Stimulated activated CD4-positive, alpha-beta T cell treated with anti-CD3 and anti-CD28 coated beads, Interleukin-15, amount 100 ng/mL, for 1 hour (primary cell): ENCODE measurements around the gene KLF15.

ENCODE experiments used
- DNase-seq, 2 donors: peaks; one replicate each; pipeline ENCODE4 v3.0.0-alpha.2; 2020; ENCODE audit warnings: low read depth in 1 of 2, low spot score in 1 of 2

The KLF15 gene

DNA sequence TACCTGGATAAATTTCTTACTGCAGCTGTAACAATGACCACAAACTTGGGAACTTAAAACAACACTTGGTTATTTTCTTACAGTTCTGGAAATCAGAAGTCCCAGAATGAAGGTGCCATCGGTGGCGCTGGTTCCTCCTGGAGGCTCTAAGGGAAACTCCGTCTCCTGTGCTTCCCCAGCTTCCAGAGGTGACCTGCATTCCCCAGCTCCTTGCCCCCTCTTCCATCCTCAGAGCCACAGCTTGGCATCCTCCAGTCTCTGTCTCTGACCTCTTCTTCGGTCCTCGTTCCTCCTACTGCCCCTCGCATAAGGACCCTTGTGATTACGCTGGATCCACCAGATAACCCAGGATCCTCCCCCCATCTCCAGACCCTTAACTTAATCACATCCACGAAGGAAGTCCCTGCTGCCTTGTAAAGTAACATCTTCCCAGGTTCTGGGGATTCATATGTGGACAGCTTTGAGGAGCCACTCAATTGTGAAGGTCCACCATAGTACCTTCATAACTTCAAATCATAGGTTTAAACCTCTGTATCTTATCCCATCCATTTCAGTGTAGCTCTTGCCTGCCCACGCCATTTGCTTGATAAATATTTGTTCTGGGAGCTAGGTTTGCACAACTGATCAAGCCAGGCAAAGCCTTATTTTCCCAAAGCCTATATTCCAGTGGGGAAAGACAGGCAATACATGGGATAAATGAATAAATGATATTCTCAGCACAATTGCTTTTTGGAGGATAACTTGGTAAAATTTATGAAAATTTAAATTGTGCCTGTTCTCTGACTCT, 34.8 kb downstream of the KLF15 start:
- no peak for DNase-seq

DNA sequence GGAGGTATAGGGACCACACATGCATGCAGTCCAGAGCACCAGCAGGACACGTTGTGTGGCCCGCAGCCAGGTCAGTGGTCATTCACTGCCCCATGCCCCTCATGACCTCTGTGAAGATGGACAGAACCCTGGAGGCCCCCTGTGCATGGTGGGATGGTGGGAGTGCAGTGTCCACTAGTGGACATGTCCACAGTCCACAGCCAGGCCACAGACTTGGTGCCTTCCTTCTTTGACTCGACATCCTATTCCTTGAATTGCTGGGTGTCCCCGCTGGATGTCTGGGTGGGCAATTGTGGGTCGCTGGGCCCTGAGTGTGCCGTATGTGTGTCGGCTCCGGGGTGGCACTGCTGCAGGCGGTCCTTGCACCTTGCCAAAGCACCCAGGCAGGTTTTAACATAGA, 35.7 kb downstream of the KLF15 start:
- DNase-seq: no peak

DNA sequence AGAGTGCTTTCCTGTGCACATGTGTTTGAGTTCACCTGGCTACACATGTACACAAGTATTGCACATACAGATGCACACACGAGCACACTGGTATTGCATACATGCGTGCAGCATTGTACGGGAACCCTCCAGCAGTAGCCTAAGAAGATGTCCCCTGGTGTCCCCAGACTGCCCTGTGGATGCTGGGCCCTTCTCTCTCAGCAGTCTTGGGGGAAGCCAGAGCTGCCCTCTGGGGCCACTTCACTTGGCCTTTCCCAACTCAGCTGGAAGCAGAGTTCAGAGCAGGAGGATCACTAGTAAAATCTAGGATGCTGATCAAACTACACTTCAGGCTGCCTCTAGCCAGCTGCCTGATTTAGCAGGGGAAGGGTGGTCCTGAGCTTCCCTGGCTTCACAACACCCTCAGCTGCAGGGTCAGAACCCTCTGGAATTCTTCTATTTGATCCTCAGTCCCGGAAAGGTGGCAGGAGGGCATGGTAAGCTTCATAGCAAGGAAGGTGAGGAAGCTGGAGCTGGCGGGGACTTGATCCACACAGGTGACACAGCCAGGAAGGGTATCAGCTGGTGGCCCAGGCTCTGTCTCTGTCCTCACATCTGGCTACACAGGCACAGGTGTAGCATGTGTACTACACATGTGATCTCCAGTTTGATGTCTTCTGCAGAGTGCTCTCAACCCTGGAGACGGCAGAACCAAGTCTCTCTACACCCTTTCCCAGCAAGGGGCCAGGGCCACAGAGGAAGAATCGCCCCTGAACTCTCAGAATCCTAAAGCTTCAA, 36.5 kb downstream of the KLF15 start:
- no peak for DNase-seq

DNA sequence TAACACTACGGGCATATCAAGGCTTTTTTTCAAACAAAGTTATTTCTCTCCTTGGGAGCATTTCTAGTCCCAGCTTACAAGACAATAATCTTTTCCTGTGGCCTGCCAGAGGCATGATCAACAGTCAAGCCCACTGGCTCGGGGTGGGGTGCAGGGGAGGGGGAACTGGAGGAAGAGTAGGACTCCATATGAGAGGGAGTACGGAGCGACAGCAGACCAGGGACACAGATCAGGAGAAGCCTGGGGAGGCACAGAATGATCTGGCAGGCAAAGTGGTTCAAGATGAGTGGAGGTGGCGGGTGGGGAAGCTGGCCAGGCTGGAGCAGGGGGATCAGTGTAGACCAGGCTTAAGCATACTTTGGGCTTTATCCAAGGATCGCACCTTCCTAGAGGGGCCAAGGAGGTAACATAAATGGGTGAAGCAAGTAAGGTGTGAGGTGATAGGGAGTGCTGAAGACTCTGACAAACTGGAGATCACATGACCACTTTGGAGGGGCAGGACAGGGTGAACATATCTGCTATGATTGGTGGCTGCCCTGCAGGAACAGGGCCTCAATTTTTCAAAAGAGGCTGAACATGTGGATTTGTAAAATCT, 37.4 kb downstream of the KLF15 start:
- no peak for DNase-seq

DNA sequence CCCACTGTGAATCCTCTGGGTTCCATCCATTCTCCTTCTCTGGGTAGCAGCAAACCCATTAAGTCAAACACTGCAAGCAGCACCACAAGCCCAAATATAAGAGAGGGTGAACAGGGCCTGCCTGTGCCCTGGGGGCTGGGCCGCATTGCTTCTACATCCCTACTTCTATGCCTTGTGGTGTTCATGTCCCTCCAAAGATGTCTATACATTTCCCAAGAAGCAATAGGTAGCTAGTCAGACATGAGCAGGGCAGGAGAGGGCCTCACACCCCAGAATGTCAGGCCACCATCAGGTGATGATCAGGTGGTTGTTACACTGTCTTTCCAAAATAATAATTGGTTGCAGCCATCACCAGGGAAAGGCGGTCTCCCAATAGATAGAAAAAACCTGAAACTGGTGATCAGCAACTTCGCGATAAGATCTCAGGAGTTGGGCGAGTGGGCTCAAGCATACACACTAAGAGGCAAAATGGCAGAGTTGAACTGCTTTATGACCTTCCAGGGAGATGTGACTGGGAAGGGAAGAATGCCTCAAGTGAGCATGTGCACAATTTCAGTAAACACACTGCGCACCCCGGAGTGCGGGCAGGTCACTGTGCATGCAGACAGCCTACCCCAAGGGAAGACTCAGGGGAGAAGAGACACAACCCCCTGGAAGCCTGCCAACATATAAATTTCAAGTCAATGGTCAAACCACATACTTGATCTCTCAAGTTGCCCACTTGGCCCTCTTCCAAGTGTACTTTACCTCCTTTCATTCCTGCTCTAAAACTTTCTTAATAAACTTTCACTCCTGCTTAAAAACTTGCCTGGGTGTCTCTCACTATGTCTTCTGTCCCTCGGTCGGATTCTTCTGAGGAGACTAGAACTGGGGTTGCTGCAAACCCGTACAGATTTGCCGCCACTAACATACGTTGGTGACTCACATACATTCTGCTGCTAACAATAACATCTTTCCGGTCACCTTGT, 39.9 kb downstream of the KLF15 start:
- DNase-seq: no peak

DNA sequence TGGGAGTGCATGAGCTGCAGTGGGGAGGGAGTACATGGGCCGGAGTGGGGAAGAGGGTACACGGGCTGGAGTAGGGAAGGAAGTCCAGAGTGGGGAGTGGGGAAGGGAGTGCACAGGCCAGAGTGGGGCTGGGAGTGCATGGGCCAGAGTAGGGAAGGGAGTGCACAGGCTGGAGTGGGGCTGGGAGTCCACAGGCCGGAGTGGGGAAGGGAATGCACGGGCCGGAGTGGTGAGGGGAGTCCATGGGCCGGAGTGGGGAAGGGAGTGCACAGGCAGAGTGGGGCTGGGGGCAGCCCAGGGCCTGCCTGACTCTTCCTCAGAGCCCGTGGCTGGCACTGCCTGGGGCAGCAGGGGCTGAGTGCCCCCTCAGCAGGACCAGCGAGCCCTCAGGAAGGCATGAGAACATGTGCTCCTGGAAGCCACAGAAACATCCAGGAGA, 40.7 kb downstream of the KLF15 start:
- no peak for DNase-seq

DNA sequence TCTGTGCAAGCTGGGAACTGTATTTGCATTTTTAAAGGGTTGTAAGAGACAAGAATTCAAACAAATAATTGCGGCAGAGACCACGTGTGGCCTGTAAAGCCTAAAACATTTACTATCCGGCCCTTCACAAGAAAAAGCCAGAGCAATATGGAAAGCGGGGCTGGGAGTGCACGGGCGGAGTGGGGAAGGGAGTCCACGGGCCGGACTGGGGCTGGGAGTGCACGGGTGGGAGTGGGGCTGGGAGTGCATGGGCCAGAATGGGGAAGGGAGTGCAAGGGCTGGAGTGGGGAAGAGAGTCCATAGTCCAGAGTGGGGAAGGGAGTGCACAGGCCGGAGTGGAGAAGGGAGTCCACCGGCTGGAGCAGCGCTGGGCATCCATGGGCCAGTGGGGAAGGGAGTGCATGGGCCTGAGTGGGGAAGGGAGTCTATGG, 41.2 kb downstream of the KLF15 start:
- no peak for DNase-seq

DNA sequence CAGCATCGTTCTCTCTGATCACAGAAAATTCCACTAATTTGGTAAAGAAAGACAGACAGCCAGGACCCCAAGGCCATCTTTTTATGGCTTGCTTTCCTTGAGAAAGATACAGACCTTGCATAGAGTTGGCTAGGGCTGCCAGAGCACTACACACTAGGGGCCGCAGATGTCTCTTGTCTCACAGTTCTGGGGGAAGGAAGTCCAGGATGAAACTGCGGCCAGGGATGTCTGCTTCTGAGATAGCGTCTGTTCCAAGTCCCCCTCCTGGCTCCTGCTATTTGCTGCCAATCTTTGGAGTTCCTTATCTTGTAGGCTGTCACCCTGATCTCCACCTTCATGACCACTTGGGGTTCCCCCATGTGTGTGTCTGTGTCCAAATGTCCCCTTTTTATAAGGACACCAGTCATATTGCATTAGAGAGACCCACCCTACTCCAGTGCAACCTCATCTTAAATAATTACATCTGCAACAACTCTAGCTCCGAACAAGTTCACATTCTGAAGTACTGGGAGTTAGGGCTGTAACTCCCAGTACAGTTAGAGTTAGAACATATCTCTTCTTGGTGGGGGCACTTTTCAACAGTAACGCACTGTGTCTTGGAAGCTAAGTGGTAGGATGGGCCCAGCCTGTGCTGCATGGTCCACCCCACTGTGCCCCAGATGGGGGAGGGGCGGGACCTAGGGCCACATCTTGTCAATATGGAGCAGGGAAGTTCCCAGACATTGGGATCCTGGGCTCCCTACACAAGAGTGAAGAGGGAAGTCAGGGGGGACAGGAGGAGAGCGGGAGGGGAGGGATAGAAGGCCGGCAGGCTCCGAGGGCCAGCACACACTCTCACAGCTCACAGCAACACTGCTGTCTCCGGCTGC, 42.2 kb downstream of the KLF15 start:
- DNase-seq: no peak

DNA sequence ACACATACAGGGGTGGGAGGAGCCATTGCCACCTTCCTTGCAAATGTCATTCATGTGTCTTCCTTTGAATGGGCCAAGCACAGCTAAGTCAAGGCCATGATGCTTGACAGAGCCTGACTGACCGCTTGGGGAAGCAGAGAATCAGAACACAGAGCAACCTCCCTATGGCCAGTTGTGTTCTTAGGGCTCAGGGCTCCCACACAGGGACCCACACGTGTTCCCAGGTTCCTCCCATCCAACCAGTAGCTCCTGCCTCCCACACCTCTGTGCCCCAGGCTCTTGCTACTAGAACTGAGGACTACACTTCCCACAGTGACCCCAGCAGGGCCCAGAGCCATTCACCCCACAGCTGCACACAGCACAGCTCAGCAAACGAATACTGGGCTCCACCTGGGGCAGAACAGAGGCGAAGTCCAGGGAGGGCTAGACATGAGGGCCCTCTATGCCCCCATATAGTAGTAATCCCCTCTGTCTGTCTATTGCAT, 42.9 kb downstream of the KLF15 start:
- no peak for DNase-seq

DNA sequence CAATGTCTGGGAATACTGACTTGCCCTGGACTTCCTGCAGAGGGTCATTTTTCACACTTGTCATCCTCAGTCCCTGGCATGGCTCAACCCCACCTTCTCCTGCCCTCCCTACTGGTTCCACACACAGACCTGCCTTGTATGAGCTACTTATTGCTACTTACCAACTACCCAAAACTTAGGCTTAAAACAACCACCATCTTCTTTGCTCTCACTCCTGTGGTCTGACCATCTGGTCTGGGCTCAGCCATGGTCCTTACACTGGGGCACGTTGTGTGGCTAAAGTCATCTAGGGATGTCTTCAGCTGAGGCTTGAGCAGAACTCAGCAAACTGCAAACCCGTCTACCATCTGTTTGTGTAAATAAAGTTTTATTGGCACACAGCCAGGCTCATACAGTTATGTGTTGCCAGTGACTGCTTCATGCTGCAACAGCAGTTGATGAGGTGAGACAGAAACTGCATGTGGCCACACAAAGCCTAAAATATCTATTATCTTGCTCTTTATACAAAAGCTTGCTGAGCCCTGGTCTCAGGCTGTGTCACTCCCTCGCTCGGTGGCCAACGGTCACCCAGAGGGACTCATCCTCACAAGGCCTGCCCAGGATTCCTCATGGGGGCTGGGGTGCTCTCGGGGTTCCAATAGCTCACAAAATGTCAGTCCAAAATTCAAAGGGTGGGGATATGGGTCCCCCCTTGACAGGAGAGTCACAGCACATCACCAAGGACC, 43.5 kb downstream of the KLF15 start:
- no peak for DNase-seq

DNA sequence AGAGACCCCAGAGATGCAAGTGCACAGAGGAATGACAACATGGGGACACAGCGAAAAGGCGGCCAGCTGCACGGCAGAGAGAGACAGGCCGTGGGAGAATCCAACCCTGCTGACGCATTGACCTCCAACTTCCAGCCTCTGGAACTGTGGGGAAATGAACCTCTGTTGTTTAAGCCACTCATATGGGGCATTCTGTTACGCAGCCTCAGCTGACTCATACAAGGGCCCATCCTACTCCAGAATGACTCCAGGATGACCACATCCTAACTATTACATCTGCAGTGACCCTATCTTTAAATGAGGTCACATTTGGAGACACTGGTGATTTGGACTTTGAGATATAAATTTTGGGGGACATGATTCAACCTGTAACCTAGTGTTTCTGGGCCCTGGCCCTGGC, 44.0 kb downstream of the KLF15 start:
- no peak for DNase-seq

DNA sequence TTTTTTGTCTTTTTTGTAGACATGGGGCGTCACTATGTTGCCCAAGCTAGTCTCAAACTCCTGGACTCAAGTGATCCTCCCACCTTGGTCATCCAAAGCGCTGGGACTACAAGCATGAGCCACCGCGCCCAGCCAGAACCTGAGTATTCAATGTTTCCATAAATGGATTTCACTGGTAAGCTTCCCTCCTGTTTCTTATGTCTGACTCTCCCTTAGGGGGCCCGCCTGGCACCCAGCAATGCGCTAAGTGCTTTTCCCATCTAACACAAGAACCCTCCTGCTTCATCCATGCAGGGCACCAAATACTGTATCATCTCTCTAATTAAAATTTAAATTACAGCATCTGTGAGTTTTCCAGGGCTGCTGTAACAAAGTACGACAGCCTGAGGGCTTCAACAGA, 44.9 kb downstream of the KLF15 start:
- no peak for DNase-seq

DNA sequence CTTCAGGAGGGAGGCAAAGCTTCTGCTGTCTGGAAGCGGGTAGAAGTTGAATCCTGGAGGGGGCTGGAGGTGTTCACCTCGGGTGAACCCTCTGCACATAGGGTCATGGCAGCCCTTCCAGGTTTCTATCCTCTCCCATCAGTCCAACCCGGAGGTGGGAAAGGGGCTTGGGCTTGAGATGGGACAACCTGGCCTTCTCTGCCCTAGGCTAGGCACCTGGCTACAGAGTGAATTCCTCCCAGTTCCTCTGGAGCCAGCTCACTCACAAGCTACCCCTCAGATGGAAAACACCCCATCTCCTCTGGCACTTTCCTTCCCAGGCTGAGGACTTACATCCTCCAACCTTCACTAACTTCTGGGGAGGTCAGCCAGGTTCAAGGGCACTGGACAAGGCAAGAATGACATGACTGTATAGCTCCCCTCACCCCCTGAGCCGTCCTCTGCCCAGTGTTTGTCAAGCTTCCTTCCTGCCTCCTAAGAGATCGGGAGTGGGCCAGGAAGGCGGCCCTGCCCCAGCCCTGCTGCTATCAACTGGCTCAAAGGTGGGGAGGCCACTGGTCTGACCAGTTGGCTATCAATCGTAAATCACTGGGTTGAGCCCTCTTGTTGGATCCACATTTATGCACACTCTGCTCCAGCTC, 45.8 kb downstream of the KLF15 start:
- no peak for DNase-seq

DNA sequence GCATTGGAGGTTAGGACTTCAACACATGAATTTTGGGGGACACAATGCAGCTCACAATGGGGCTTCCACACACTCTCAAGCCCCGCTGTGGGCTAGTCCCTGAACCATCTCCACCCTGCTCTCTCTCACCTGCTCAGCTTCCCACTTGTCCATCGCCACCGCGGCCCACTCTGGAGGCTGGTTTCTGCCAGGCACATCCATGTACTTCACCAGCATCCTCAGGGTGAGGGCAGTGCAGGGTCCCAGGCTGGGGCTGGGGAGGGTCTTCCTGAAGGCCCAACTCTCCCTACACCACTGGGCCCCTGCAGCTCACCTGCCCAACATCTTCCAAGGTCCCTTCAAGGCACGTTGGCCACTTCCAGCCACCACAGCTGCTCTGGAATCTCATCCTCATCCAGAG, 46.4 kb downstream of the KLF15 start:
- DNase-seq: no peak

DNA sequence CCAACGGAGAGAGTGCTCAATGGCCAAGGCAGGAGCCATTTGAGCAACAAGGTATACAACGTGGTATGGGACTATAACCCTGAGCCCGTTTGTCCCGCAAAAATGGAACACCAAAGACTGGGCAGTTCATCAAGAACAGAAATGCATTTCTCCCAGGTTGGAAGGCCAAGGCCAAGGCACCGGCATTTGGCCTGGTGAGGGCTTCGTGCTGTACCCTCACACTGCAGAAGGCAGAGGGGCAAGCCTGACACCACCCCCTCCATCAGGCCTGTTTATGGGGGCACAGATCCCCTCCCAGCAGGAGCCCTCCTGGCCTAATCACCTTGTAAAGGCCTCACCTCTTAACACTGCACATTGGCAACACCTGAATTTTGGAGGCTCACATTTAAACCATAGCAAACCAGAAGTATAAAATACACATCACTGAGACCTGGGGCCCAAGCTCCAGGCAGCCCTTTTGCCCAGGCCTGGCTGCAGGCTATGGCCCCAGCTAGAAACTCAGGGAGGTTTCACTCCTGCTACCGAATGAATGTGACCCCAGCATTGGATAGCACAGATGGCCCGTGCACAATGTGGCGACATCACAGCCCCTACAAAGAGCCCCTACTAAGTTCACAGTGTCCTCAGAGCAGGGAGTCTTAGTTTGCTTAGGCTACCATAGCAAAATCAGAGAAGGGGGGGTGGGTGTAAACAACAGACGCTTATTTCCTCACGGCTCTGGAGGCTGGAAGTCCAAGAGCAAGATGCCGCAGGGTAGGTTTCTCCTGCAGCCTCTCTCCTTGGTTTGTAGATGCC, 47.1 kb downstream of the KLF15 start:
- DNase-seq: no peak

DNA sequence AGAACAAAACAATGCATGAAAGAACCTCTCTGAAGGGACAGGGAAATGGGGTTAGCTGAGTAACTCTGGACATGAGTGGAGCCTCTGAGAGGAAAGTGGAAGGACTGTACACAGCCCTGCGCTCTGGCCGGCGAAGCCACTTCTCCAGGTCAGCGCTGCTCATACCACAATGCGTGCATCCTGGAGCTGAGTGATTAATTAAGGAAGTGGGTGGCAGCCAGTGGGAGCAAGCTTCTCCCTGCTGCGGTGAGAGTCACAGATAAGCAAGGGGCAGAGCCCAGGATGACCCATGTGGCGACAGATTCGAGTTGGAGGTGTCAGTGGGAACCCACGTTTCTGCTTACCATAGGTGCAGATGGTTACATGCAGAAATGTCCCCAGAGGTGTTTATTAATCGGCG, 48.0 kb downstream of the KLF15 start:
- DNase-seq: no peak

DNA sequence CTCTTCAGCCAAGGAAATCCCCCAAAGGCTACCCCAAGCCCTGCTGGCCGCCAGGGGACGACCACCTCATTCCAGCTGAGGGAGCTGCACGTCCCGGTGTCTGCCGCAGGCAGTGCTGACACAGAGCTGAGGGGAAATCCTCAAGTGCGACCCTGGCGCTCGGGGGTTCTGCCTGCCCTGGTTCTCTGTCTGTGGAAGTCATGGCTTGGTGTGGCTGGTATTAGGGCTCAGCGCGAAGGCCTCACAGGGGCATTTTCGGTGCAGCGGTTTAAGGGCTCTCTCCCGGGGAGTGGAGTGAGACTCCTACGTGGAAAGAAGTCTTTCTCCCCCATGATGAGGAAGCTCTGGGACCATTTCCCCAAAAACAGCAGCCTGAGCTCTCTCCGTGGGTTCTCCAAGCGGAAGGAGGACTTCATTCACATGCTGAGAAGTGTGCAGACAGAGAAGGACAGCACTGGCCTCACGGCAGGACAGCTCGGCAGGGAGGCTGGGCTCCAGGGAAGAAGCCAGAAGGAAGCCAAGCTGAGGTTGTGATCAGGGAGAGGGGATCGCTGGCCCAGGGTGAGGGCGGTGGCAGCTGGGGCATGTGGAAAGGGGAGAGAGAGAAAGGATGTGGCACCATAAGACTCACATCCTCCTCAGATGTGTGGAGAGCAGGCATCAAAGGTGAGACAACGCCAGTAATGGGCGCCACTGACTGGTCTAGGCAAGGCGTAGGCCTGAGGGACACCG, 48.6 kb downstream of the KLF15 start:
- DNase-seq: no peak
